ENCODE data around the gene ACSM3. TPM values are rescaled to one million over a fixed set of nuclear protein-coding genes. Genes with fewer than 3 reads are reported as not detected.
A peak's percentile ranks its signal among the peaks of the same experiment; 100 is the strongest.
"Not testable (repeated sequence)": the region's sequence is repeated elsewhere in the genome, so short reads cannot be mapped to it uniquely, and the experiment has no call there.

The ACSM3 gene
- total RNA-seq, 1 donor from 2014 or later, result 9.2 TPM

DNA sequence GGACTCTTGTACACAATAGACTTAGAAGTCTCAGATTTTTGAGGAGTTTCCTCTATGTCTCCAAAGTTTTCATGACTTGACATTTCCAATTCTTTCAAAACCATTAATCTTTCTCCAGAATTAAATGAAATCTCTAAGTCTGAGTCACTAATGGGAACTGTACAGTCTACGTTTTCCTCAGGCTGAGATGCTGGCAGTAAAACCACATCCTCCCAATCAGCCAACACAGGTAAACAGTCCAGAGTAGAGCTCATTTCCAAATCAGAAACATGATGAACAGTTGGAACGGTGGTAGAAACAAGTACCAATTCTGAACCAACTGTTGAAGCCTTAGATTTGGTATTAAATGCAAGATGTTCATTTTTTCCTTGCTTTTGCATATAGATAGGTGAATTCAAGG is 34.5 kb downstream of the ACSM3 start:
- ATAC-seq (no peak), DNase-seq (no peak)
- intact Hi-C loops (cut with micrococcal nuclease), result no loop called here

DNA sequence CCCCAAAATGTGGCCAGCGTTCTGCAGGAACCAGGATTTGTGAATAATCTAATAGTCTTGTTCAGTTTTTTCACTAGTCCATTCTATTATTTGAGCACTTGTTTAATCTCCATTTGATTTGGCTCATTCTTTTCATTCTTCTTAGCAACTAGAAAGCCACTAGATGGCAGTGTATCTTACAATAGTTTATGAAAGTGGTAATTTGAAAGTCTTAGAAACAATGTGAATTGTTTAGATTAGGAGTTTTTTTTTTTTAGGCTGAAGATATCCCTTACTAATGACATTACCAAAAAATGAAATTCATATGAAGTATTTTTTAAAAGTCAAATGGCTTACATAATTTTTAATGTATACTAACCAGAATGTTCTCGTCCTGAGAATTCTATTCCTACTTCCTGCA is 35.8 kb downstream of the ACSM3 start:
- intact Hi-C loops (cut with micrococcal nuclease), result no loop called here
- ATAC-seq (no peak), DNase-seq (no peak)

DNA sequence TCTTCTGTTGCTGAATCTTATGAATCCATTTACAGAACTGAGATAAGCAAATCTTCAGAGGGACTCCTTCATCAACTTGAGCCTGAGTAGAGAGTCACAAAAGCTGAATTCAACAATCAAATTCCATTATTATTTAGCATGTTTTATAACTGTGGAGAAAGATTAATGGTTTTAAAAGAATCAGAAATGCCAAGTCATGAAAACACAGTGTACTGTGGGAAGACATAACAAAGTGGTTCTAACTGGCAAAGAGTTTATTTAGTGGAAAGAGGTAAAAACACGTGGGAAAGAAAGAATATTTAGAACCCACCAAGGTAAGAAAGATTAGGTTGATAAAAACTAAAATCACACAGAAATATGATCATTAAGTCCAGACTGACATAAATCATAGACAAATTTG is 37.5 kb downstream of the ACSM3 start:
- intact Hi-C loops (cut with micrococcal nuclease), result no loop called here
- DNase-seq (no peak), ATAC-seq (no peak)

DNA sequence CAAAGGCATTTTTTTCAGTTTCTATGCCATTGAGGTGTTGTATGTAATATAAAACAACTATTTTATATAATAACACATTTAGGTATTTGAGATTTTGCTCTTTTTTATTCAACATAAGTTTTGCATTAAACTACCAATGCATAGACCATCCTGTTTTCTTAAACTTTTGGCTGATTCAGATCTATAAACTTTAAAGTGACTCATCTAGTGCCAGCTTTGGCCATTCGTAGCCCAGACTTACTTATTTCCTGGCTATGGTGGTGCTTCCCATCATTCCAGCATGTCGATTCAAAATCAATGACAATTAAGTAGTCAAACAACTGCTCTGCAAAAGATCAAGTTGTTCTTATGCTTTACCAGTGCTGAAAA is 39.4 kb downstream of the ACSM3 start:
- intact Hi-C loops (cut with micrococcal nuclease), result no loop called here
- ATAC-seq, result no peak

DNA sequence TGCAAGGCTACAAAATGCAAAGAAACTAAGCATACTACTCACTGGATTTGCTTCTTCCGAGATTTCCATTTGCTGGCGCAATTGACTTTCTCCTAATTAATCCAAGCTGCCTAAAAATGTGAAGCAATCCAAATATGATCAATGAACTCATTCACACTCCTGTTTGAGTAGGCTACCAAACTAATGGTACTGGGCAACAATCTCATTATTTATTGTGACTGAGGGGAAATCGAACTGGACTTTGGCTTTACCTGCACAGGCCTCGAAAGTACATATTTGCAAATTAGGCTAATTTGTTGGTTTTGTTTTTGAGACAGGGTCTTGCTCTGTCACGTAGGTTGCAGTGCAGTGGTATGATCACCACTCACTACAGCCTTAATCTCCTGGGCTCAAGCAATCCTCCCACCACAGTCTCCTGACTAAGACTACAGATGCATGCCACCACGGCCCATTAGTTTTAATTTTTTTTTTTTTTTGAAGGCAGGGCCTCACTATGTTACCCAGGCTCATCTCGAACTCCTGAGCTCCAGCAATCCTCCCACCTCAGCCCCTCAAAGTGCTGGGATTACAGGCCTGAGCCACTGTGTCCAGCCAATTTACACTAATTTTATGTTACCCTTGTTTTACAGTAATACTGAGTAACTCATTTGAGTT is 39.9 kb downstream of the ACSM3 start:
- no peak for ATAC-seq
- intact Hi-C loops (cut with micrococcal nuclease), result no loop called here
- no peak for DNase-seq

More for the DNA sequence above, 39.4 kb downstream of the ACSM3 start:
- no peak for DNase-seq

DNA sequence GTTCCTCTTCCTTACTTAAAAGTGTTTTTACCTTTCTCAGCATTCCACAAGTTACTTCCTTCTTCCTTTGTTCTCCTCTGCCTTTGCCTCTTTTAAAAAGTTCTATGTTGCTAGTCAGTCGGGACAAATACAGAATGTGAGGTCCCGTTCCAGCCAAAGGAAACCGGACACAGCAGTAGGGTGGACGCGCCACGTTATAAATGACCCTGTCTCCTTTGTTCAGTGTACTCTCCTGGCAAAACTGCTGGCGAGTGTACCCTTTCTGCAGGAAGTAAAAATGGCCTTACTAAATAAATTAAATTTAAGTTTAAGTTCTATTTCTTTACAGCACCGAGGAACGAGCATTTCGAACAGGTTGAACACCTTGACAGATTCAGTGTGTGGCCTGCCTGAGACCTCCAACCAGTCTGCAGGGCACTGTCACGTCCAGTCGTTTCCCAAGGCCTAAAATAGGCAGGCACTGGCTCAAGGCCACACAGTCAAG is 41.9 kb downstream of the ACSM3 start:
- peak; percentile 84 for ATAC-seq
- DNase-seq; intact Hi-C loops (cut with micrococcal nuclease): not testable (repeated sequence)

DNA sequence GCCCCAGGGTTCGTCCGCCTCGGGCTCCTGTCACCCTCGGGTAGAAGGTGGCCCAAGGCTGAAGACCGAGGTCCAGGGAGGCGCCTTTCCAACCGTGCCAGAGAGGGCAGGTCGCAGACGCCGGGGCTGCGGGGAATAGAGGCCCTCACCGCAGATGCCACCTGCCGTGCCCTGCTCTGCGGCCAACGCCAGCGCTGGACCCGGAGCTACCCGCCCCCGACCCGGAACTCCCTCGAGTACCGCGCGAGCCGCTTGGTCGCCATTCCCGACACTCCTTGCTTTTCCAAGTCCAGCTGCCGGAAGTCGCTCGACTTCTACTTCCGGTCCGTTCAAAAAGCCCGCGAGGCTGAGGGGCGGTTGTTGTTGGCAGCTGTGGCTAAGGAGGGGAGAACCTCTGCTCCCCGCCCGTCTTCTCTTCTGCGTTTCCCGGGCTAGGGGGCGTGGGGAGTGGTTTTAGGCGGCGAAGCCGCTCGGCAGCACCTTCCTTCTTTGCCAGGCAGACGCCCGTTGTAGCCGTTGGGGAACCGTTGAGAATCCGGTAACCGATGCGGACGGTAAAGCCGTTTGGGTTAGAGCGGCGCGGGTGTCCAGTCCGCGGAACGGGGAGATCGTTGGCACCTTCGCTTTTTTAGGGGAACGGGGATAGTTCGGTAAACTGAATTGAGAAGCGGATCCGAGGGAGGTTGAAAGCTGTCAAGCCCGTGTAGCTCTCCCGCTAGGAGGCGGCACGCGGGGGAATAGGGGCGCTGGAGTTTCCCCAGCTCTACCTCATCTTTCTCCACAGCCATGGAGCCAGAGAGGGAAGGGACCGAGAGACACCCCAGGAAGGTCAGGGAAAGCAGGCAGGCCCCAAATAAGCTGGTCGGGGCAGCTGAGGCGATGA is 42.6 kb downstream of the ACSM3 start, which contains the start of the genes ERI2 and REXO5:
TSS of gene ERI2 (minus strand) at position 305 of the 883 bp plus-strand sequence. CDS start at position 263, 42 bp downstream.
TSS of gene REXO5 (plus strand) at position 360 of the 883 bp plus-strand sequence. CDS start at position 787, 427 bp downstream.
- intact Hi-C loops (cut with micrococcal nuclease), result no loop called here
- ATAC-seq (peak; percentile 95), DNase-seq (peak; percentile 92)

DNA sequence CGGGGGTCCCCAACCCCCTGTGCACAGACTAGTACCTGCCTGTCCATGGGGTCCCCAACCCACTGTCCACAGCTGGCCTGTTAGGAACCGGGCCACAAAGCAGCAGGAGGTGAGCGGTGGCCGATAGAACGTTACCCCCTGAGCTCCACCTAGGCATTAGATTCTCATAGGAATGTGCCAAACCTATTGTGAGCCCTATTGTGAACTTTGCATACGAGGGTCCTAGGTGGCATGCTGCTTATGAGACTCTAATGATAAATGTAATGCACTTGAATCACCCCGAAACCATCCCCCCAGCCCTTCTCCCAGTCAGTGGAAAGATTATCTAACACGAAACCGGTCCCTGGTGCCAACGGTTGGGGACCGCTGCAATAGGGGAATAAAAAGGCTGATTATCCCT is 44.0 kb downstream of the ACSM3 start:
- DNase-seq (no peak), ATAC-seq (no peak)
- intact Hi-C loops (cut with micrococcal nuclease), result no loop called here

DNA sequence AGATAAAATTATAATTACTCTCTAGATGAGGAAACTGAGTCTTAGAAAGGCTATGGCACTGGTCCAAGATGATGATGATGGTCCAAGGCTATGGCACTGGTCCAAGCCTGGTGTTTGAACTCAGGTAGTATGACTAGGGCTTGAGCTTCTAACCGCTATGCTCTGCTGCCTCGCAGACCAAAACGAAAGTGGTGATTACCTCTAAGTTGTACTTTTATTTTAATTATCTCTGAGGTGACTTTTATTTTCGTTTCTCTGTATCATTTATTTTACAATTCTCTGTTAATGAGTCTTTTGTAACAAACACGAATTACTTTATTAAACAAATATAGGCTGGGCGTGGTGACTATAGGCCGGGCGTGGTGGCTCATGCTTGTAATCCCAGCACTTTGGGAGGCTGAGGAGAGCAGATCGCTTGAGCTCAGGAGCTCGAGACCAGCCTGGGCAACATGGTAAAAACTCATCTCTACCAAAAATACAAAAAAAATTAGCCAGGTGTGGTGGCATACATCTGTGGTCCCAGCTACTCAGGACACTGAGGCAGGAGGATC is 48.1 kb downstream of the ACSM3 start:
- no peak for DNase-seq
- intact Hi-C loops (cut with micrococcal nuclease), result no loop called here
- no peak for ATAC-seq

DNA sequence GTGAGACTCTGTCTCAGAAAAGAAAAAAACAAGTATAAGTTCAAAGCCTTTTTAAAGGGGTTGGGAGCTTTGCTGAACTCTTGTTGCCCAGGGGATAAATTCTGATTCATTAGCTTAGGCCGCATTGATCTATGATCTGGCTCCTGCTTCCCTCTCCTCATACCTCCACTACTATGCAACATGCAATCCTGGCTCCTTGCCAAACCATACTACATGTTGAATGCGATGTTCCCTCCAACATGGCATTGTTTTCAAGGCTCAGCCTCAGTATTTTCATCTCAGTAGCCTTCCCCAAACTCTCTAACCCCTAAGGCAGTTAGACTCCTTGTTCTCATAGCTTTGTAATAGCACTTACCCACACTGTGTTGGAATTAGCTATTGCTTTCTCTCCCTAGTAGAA is 48.7 kb downstream of the ACSM3 start:
- intact Hi-C loops (cut with micrococcal nuclease), result no loop called here
- no peak for ATAC-seq
- no peak for DNase-seq

DNA sequence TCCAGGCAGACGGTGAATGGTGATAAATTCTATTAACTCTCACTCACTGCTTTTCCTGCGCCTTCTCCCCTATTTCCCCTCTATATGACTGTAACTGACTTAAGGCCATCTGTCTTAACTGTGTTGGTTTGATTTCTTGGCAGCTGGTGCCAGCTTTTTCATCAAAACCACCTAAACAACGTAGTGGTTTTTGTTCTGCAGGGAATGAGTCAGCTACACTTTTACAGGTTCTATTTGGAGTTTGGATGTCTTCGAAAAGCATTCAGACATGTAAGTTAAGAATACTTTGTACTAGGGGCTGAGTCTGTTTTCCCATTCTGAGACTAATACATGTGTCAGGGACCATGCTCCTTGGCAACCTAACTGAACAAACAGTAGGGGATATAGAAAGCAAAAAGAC is 51.0 kb downstream of the ACSM3 start:
- ATAC-seq, result no peak
- no peak for DNase-seq
- intact Hi-C loops (cut with micrococcal nuclease), result no loop called here

DNA sequence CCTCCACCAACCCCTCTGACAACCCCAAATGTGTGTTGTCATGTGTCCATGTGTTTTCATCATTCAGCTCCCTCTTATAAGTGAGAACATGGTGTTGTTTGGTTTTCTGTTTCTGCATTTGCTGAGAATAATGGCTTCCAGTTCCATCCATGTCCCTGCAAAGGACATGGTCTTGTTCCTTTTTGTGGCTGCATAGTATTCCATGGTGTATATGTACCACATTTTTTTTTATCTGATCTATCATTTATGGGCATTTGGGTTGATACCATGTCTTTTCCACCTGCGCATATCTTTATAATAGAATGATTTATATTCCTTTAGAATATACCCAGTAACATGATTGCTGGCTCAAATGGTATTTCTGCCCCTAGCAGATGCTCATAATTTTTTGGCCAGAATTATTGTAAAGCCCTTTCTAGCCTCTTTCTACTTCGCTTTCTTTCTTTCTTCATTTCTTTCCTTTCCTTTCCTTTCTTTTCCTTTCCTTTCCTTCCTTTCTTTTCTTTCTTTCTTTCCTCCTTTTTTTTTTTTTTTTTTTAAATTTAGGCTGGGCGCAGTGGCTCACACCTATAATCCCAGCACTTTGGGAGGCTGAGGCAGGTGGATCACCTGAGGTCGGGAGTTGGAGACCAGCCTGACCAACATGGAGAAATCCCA is 55.2 kb downstream of the ACSM3 start:
- no peak for ATAC-seq
- intact Hi-C loops (cut with micrococcal nuclease), result no loop called here
- DNase-seq, result no peak

DNA sequence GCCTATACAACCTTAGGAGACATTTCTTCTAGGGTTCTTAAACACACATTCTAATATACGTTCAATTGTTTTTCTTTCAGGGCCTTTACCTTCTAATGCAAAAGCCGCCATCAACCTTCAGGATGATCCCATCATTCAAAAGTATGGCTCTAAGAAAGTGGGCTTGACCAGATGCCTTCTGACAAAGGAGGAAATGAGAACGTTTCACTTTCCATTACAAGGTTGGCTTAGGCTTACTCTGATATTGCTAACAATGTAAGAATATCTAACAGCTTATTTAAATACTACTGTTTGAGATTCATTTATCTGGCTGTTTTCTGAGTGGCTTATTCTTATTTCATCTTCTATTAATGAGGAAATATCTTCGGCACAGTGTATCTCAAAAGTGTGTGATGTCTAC is 57.9 kb downstream of the ACSM3 start:
- ATAC-seq (no peak), DNase-seq (no peak)
- intact Hi-C loops (cut with micrococcal nuclease), result no loop called here

DNA sequence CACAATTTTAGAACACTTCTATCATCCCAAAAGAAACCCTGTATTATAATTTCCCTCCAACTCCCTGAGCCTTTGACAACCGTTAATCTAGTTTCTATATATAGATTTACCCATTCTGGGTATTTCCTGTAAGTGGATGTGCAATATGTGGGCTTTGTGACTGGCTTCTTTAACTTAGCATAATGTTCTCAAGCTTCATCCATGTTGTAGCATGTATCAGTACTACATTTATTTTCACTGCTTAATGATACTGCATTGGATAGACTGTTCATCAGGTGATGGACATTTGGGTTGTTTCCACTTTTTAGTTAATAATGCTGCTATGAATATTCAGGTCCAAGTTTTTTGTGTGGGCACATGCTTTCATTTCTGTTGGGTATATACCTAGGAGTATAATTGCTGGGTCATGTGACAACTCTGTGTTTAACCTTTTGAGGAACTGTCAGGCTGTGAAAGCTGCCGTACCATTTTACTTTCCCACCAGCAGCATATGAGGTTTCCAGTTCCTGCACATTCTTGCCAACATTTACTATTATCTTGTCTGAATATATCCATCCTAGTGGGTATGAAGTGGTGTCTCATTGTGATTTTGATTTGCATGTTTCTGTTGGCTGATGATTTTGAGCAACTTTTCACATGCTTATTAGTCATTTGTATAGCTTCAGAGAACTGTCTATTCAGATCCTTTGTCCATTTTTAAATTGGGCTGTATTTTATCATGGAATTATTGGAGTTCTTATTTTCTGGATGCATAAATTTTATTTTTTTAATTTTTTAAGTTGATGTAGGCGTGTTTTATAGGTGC is 58.9 kb downstream of the ACSM3 start:
- ATAC-seq (no peak), DNase-seq (no peak)
- intact Hi-C loops (cut with micrococcal nuclease), result no loop called here

DNA sequence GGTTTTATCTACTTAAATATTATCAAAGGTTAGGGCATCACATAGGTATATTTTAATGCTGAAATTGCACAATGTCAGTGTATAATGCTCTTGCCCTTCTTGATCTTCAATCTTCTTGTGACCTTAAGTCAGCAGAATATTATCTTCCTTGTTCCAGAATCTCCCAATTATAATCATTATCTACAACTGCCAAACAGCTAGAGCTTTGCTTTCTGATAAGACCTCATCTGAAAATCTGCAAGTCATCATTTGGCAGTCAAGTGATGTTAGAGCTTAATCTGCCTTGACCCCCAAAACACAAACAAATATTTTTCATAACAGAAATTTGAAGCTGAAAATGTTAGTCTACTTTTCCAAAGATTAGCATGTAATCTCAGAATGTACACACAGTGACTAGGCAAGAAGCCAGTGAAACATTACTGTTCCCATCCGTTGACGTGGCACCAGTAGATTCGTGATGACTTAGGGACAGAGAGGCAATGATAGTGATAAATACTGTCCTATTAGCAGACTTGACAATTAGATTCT is 62.3 kb downstream of the ACSM3 start:
- DNase-seq (no peak), ATAC-seq (no peak)
- intact Hi-C loops (cut with micrococcal nuclease), result no loop called here

DNA sequence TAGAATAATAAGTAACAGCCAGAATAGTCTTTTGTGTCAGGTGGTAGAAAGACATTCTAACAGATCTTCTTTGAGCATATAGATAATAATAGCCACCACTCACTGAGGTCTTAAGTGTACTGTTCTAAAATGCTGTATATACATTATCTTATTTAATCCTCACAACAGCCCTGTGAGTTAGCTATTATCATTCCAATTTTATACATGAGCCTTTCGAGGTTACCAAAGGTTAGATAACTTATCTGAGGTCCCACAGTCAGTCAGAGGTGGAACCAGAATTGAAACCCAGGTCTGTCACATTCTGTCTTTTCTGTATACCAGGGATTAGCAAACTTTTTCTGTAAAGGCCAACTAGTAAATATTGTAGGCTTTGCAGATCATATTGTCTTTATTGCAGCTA is 65.7 kb downstream of the ACSM3 start:
- ATAC-seq (no peak), DNase-seq (no peak)
- intact Hi-C loops (cut with micrococcal nuclease), result no loop called here

DNA sequence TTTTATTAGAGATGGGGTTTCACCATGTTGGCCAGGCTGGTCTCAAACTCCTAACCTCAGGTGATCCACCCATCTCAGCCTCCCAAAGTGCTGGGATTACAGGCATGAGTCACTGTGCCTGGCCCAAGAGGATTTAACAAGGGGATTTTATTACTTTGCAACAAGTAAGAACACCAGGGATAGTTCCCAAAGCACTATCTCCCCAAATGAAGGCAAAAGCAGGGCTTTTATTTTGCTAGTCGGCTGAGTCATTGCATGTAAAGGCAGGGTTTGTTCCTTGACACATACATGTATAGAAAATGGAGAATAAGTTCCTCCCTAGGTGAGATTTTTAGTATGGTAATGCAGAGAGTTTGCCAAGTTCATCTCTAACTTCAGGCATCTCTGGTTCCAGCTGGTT is 66.6 kb downstream of the ACSM3 start:
- intact Hi-C loops (cut with micrococcal nuclease), result no loop called here
- ATAC-seq (no peak), DNase-seq (no peak)

DNA sequence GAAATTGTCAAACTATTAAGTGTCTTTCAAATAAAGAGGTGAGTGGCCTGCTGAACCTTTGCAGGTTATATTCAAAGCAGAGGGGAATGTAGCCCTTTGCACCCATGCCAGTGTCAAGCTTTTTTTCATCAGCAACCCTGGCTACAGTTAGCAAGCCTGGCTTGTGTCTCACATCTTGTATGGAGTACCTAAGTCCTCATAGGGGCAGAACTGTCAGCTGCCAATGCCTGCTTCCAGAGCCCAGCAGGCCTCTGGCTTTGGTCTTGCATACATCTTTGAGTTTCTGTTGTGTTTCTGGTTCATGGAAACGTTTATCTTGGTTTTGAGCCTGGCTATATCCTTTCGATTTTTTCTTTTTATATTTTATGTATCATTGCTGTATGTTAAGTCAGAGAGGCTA is 69.3 kb downstream of the ACSM3 start:
- intact Hi-C loops (cut with micrococcal nuclease), result no loop called here
- DNase-seq (no peak), ATAC-seq (peak; percentile 61)

DNA sequence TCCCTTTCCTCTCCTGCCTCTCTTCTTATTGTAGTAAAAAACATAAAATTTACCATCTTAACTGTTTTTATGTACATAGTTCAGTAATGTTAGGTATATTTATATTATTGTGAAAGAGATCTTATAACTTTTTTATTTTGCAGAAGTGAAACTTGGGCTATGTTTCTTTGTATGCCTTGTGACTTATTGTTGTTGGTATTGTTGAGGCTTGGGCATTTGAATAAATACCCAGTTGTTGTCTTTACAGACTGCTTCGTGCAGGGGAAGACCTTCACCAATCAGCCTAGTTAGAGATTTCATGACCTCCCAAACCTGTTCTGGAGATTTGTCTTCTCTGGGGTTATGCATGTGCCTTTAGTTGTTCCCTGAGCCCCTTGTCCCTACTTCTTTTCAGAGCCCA is 74.4 kb downstream of the ACSM3 start:
- no peak for DNase-seq
- no peak for ATAC-seq
- intact Hi-C loops (cut with micrococcal nuclease), result no loop called here
